Keratinocyte (primary cell): Measurements from ENCODE around the gene MSI2. TPM values are rescaled to one million over a fixed set of nuclear protein-coding genes. Genes with fewer than 3 reads are reported as not detected.

Experiments
- DNase-seq: peaks from one replicate; pipeline ENCODE4 v3.0.0-alpha.2; 2011; ENCODE audit warnings: low read depth, missing footprints, low spot score
- FAIRE-seq: peaks from 2 replicates; lab custom pipeline; 2011; peaks lifted over from hg19 to GRCh38; lab: Jason Lieb, UNC
- H2AFZ ChIP-seq: 2 replicates; pipeline ENCODE4 v1.6.0; 2012; ENCODE audit warnings: low read length, control low read depth, inconsistent platforms; ENCODE audit not compliant: control insufficient read depth
- H3K27ac ChIP-seq: 2 replicates; pipeline ENCODE4 v1.5.1; 2011; ENCODE audit warnings: low read length; ENCODE audit not compliant: control insufficient read depth, insufficient read depth
- H3K27me3 ChIP-seq: 3 replicates; pipeline ENCODE4 v1.6.0; 2011; ENCODE audit warnings: low read length; ENCODE audit not compliant: control insufficient read depth, insufficient read depth; ENCODE audit errors: extremely low read depth
- H3K36me3 ChIP-seq, 2 experiments: 2 replicates in 1 of 2; 3 replicates in 1 of 2; pipeline ENCODE4 v1.5.1; 2011; ENCODE audit warnings: low read length in 2 of 2, mild to moderate bottlenecking in 1 of 2; ENCODE audit not compliant: control insufficient read depth in 2 of 2, insufficient read depth in 2 of 2; ENCODE audit errors: extremely low read depth in 1 of 2
- H3K4me1 ChIP-seq: 3 replicates; pipeline ENCODE4 v1.5.1; 2011; ENCODE audit warnings: low read length; ENCODE audit not compliant: control insufficient read depth, insufficient read depth; ENCODE audit errors: extremely low read depth
- H3K4me2 ChIP-seq: 3 replicates; pipeline ENCODE4 v1.6.0; 2011; ENCODE audit warnings: low read depth, low read length; ENCODE audit not compliant: control insufficient read depth, insufficient read depth; ENCODE audit errors: extremely low read depth
- H3K4me3 ChIP-seq, 3 experiments: fragments of 200-600 bp in 1 of 3; sonication (generic) in 1 of 3; 2 replicates in 2 of 3; 3 replicates in 1 of 3; pipeline ENCODE4 v1.5.1; 2011 to 2016; ENCODE audit warnings: low read length in 3 of 3, mild to moderate bottlenecking in 3 of 3, control low read depth in 2 of 3, inconsistent platforms in 1 of 3, low read depth in 1 of 3, mixed read lengths in 1 of 3, mixed run types in 1 of 3, moderate library complexity in 1 of 3; ENCODE audit not compliant: control insufficient read depth in 2 of 3, insufficient read depth in 2 of 3; ENCODE audit errors: extremely low read depth in 1 of 3
- H3K79me2 ChIP-seq: 2 replicates; pipeline ENCODE4 v1.6.0; 2012; ENCODE audit warnings: low read length; ENCODE audit not compliant: control insufficient read depth, insufficient read depth
- H3K9ac ChIP-seq: 3 replicates; pipeline ENCODE4 v1.6.0; 2011; ENCODE audit warnings: low read length; ENCODE audit not compliant: control insufficient read depth, insufficient read depth; ENCODE audit errors: extremely low read depth
- H3K9me1 ChIP-seq: 3 replicates; pipeline ENCODE4 v1.6.0; 2011; ENCODE audit warnings: low read length; ENCODE audit not compliant: control insufficient read depth, insufficient read depth; ENCODE audit errors: extremely low read depth
- H3K9me3 ChIP-seq: 2 replicates; pipeline ENCODE4 v1.5.1; 2012; ENCODE audit warnings: low read depth, low read length; ENCODE audit not compliant: control insufficient read depth
- H4K20me1 ChIP-seq: 3 replicates; pipeline ENCODE4 v1.6.0; 2011; ENCODE audit warnings: low read length; ENCODE audit not compliant: control insufficient read depth, insufficient read depth; ENCODE audit errors: extremely low read depth
- EZH2 ChIP-seq: IDR thresholded peaks from one replicate; pipeline ENCODE4 v1.6.1; 2012; ENCODE audit warnings: inconsistent platforms, mild to moderate bottlenecking, low read length, moderate library complexity
- dilution Hi-C: fragments of 300-500 bp; cut with MboI; formaldehyde crosslinking; loops from one replicate; pipeline ENCODE4 v1.7.0; 2020; ENCODE audit warnings: low sequenced_read_pairs; ENCODE audit not compliant: extremely low pct_ligation_motif_present
- polyA plus RNA-seq, 5 experiments: library from polyadenylated mRNA; depleted of rRNA in 3 of 5; stranded (reverse) in 3 of 5; stranded (forward) in 1 of 5; unstranded in 1 of 5; fragments of >200 nt; gene quantifications; 1 replicate in 1 of 5; 2 replicates in 3 of 5; 3 replicates in 1 of 5; pipeline versions ENCODE4 v1.2.1 to v1.2.3, GENCODE V29; 2011 to 2012; ENCODE audit warnings: missing spikeins in 2 of 5, low read depth in 1 of 5, low replicate concordance in 1 of 5
- TF ChIP-seq, protein P1 (sequence below), 3 experiments: IDR thresholded peaks in 1 of 3; conservative IDR thresholded peaks in 1 of 3; optimal IDR thresholded peaks in 1 of 3; 2 replicates in 2 of 3; 3 replicates in 1 of 3; pipeline versions ENCODE3 to v1.5.1; 2011; ENCODE audit warnings: low read length in 3 of 3, mild to moderate bottlenecking in 3 of 3, moderate library complexity in 2 of 3, control low read depth in 1 of 3, inconsistent platforms in 1 of 3; ENCODE audit not compliant: insufficient read depth in 2 of 3; ENCODE audit errors: extremely low read depth in 1 of 3

MSI2 gene
- polyA plus RNA-seq, 1 donor (not counting 4 experiments of a cell fraction or from before 2014, with no cell fraction given): 22.3 TPM

DNA sequence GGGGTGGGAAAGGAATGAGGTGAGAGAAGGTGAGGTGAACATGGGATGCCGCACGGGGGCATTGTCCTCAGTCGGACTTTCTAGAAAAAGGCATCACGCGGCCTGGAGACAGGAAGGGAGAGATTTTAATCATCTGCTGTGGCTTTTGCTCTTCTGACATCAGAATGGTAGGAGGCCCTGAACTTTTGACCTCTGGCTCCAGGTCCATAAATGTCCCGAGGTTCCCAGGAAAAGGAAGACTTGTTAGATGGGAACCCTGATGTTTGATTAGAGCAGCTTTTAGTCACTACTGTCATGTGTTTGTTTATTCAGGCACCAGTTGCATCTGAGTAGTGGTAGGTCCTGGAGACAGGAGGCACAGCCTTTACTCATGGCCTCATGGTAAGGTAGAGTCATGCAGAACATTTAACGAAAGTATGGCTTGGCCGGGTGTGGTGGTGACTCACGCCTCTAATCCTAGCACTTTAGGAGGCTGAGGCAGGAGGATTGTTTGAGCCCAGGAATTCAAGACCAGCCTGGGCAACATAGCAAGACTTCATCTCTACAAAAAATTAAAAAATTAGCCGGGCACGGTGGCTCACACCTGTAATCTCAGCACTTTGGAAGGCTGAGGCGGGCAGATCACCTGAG, 203.1 kb downstream of the MSI2 start:
- Histone ChIP-seq H3K79me2 (no peaks in the 10 kb centered on the region), H3K4me2 (no peak overlapping the region), H3K27ac (no peak overlapping the region)

DNA sequence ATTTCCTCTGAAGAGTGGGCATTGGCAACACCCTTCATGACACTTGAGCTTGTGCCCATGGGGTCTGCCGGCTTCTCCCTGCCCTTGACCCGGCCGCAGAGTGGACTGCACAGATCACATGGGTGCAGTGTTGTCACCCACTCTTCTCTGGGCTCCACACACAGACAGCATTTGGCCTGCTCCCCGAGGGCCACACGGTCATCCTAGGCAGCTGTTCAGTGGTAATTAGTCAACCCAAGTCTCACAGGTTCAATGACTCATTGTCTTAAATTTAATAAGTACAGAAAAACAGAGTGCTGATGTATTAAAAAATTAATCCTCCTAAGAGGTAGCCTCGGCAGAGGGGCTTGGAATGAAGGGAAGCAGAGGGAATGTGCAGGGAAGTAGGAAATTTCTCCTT, 204.8 kb downstream of the MSI2 start:
- TF ChIP-seq, protein P1, sequence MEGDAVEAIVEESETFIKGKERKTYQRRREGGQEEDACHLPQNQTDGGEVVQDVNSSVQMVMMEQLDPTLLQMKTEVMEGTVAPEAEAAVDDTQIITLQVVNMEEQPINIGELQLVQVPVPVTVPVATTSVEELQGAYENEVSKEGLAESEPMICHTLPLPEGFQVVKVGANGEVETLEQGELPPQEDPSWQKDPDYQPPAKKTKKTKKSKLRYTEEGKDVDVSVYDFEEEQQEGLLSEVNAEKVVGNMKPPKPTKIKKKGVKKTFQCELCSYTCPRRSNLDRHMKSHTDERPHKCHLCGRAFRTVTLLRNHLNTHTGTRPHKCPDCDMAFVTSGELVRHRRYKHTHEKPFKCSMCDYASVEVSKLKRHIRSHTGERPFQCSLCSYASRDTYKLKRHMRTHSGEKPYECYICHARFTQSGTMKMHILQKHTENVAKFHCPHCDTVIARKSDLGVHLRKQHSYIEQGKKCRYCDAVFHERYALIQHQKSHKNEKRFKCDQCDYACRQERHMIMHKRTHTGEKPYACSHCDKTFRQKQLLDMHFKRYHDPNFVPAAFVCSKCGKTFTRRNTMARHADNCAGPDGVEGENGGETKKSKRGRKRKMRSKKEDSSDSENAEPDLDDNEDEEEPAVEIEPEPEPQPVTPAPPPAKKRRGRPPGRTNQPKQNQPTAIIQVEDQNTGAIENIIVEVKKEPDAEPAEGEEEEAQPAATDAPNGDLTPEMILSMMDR (optimal IDR thresholded peaks at IDR 0.05 in 1 of 3, IDR thresholded peaks at IDR 0.05 in 1 of 3, conservative IDR thresholded peaks at IDR 0.05 in 1 of 3; ENCODE audit: extremely low read depth in 1 of 3, insufficient read depth in 2 of 3, low read length in 3 of 3): no peak
- TF ChIP-seq EZH2: no peak
- H3K4me2 ChIP-seq: no peak overlapping the region
- peaks cover 3% of the 10 kb centered on the region for H4K20me1 ChIP-seq
- no peaks in the 10 kb centered on the region for H3K9me1 ChIP-seq
- no peak overlapping the region for H3K27ac ChIP-seq
- H3K36me3 ChIP-seq: no peaks in the 10 kb centered on the region
- no peaks in the 10 kb centered on the region for H3K9me3 ChIP-seq
- dilution Hi-C loops: no loop called here
- peaks cover 5% of the 10 kb centered on the region for H3K4me1 ChIP-seq
- H3K27me3 ChIP-seq: no peaks in the 10 kb centered on the region
- DNase-seq (no peak), FAIRE-seq (no peak)
- H3K4me3 ChIP-seq: no peak overlapping the region
- H3K9ac ChIP-seq: no peak overlapping the region
- no peaks in the 10 kb centered on the region for H3K79me2 ChIP-seq
- no peak overlapping the region for H2AFZ ChIP-seq

More for the DNA sequence above, 203.1 kb downstream of the MSI2 start:
- Histone ChIP-seq H4K20me1 (peaks cover 3% of the 10 kb centered on the region), H3K36me3 (no peaks in the 10 kb centered on the region), H3K27me3 (no peaks in the 10 kb centered on the region), H3K9me3 (no peaks in the 10 kb centered on the region), H3K9ac (no peak overlapping the region), H3K4me1 (peaks cover 5% of the 10 kb centered on the region), H3K4me3 (no peak overlapping the region), H2AFZ (no peak overlapping the region), H3K9me1 (no peaks in the 10 kb centered on the region)
- no peak for DNase-seq
- TF ChIP-seq, protein P1 (optimal IDR thresholded peaks at IDR 0.05 in 1 of 3, IDR thresholded peaks at IDR 0.05 in 1 of 3, conservative IDR thresholded peaks at IDR 0.05 in 1 of 3; ENCODE audit: extremely low read depth in 1 of 3, insufficient read depth in 2 of 3, low read length in 3 of 3): no peak
- TF ChIP-seq EZH2: no peak
- dilution Hi-C loops: no loop called here
- FAIRE-seq: no peak
